NCI-H526 (cell line): ENCODE data around the gene GJB2.
"Not testable (repeated sequence)": the region's sequence is repeated elsewhere in the genome, so short reads cannot be mapped to it uniquely, and the experiment has no call there.

Experiments
- DNase-seq, 2 experiments: peaks; one replicate each; lab custom pipeline; 2025; lab: John Stamatoyannopoulos, UW

GJB2 gene

GRCh38 chr13:20165417-20166257 is 27.1 kb downstream of the GJB2 start:
- DNase-seq = no peak

- no peak for DNase-seq
Measured at GRCh38 chr13:20161951-20162300, 30.8 kb downstream of the GJB2 start.

- peak in 1 of 2 experiments; percentile 33 for DNase-seq
Measured at GRCh38 chr13:20161275-20161950, 31.3 kb downstream of the GJB2 start.

- peak in 1 of 2 experiments; percentile 75 for DNase-seq
Measured at GRCh38 chr13:20160306-20161274, 32.1 kb downstream of the GJB2 start, which contains the start of gene GJA3. Gene GJA3, minus strand, starts transcription at chr13:20161052. Its CDS starts 17,764 bp downstream, at chr13:20143288.

GRCh38 chr13:20159646-20160305 is 33.0 kb downstream of the GJB2 start:
- peak in 1 of 2 experiments; percentile 43 for DNase-seq

GRCh38 chr13:20157151-20157796 is 35.5 kb downstream of the GJB2 start:
- DNase-seq = peak in 1 of 2 experiments; percentile 17

- no peak for DNase-seq
Measured at GRCh38 chr13:20156702-20157101, 36.0 kb downstream of the GJB2 start.

- not testable (repeated sequence) for DNase-seq
Measured at GRCh38 chr13:20153290-20153689, 39.4 kb downstream of the GJB2 start.

GRCh38 chr13:20151612-20152011 is 41.1 kb downstream of the GJB2 start:
- DNase-seq = no peak

- no peak for DNase-seq
Measured at GRCh38 chr13:20151016-20151415, 41.7 kb downstream of the GJB2 start.

GRCh38 chr13:20150561-20150960 is 42.2 kb downstream of the GJB2 start:
- DNase-seq = no peak

GRCh38 chr13:20149762-20150161 is 43.0 kb downstream of the GJB2 start:
- DNase-seq = no peak

- no peak for DNase-seq
Measured at GRCh38 chr13:20148501-20149183, 44.1 kb downstream of the GJB2 start.

- DNase-seq = no peak
Measured at GRCh38 chr13:20146381-20146780, 46.4 kb downstream of the GJB2 start.

GRCh38 chr13:20145521-20145920 is 47.2 kb downstream of the GJB2 start:
- DNase-seq = no peak

GRCh38 chr13:20144141-20144850 is 48.4 kb downstream of the GJB2 start:
- DNase-seq = no peak

GRCh38 chr13:20142927-20143480 is 49.7 kb downstream of the GJB2 start:
- DNase-seq = no peak

GRCh38 chr13:20142023-20142926 is 50.5 kb downstream of the GJB2 start:
- DNase-seq = no peak
